AG09309 (cell line): ENCODE data around the gene BRF1.

ENCODE experiments used
- DNase-seq: peaks from one replicate; pipeline ENCODE4 v3.0.0-alpha.2; 2010; ENCODE audit warnings: low read depth
- H3K4me3 ChIP-seq: 2 replicates; pipeline ENCODE4 v1.5.1; 2011; ENCODE audit warnings: mild to moderate bottlenecking, low read depth, low read length, moderate library complexity; ENCODE audit not compliant: control insufficient read depth
- CTCF ChIP-seq: IDR thresholded peaks from 2 replicates; pipeline ENCODE4 v1.5.1; 2011; ENCODE audit warnings: mild to moderate bottlenecking, low read depth, low read length, inconsistent platforms; ENCODE audit not compliant: insufficient read depth, control insufficient read depth; ENCODE audit errors: missing control alignments

Gene BRF1

GRCh38 chr14:105315941-105316576, 15.3 kb upstream of the BRF1 start:
- no peak for TF ChIP-seq CTCF
- no peak for DNase-seq

GRCh38 chr14:105315211-105315721, 14.5 kb upstream of the BRF1 start:
- H3K4me3 ChIP-seq: peak overlapping the region; percentile 78
- no peak for DNase-seq
- no peak for TF ChIP-seq CTCF

More at GRCh38 chr14:105315941-105316576, 15.3 kb upstream of the BRF1 start:
- H3K4me3 ChIP-seq: peak overlapping the region; percentile 78

DNA sequence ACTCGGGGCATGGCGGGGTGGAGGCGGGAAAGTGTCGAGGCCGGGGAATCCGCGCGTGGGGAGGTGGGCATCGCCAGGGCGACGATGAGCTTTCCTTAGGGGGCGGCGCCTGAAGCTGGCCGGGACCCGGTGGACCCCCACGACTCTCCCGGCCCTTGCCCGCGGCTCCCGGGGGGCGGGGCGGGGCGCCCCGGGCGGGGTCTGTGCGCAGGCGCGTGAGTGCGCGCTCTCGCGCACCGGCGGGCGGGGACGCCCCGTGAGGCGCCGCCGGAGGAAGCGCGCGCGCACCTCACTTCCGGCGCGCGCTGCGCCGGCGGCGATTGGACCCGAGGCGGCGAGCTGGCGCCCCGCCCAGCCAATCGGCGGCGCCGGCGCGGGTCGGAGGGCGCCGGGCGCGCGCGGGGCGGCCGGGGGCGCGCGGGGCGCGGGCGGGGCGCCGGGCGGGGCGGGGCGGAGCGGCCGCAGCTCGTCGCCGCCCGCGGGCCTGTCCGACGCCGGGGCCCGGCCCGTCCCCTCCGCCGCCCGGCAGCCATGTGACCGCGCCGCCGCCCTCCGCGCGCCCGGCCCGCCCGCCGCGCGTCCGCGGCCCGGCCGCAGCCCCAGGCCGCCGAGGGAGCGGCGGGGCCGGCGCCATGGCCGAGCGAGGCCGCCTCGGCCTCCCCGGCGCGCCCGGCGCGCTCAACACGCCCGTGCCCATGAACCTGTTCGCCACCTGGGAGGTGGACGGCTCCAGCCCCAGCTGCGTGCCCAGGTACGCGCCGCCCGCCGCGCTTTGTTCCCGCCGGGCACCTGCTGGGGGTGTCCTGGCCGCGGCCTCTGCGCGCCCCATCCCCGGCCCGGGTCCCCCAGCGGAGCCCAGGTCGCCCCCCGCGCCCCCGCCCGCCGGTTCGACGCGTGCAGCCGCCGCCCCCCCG, 13.7 kb upstream of the BRF1 start, which contains the start of gene PACS2:
PACS2 (plus strand) TSS at position 462 of the 914 bp plus-strand sequence; CDS start at position 633, 171 bp downstream.
- no peak for TF ChIP-seq CTCF
- peak within 1 kb of the TSS; percentile 78 for H3K4me3 ChIP-seq
- peak; percentile 23 for DNase-seq

DNA sequence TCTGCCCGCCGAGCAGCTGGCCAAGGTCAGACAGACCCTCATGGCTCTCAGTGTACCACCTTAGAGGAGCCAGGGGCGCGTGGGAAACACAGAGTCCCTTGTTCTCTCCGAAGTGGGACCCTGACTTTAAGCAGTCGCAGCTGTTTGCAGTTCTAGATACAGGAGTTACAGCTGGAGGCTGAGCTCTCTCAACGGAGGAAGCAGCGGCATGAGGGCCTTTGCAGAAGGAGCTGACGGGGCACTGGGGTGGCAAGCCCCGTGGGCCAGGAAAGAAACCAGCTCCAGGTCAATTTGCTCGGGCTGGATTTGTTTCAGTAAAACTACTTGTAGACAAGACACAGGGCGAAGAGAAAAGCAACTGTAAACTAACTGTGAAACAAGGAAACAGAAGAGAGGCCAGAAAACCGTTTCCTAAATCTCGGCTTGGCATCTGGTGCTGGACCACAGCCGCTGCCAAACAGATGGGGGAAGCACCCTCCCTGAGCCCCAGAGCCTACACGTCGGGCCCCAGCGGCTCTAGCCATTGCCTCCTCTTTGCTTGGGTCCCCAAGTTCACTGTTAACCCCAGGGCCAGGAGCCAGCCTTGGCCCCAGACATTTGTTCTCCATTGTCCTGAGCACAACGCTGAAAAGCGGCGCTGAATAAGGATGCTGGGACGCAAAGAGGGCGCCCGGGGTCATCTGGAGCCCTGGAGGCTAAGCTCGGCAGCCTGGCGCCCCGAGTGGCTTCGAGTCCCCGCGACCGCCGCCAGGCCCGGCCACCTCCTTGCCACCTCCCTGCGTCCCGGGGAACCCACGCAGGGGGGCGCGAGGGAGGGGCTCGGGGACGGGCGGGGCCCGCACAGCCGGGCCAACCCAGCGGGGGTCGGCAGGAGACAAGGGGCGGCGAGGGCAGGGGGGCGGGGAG, 12.8 kb upstream of the BRF1 start:
- H3K4me3 ChIP-seq: peak overlapping the region; percentile 62
- no peak for TF ChIP-seq CTCF
- no peak for DNase-seq

DNA sequence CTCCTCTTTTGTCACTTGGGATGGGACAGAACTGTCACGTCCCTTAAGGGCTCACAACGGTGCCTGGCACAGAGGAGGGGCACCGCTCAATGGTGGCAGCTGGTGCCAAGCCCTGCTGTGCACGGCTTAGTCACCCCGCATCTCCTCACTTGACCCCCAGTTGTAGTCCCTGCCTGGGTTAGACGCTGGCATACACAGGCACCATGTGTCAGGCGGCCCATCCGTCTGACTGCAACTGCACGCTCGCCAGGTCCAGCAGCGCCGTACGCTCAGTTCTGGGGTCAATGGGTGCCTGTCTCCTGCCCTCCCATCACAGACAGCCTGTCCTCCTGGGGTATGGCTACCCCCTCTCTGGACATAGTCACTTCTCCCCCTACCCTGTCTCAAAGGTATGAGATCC, 12.2 kb upstream of the BRF1 start:
- TF ChIP-seq CTCF: no peak
- no peak overlapping the region for H3K4me3 ChIP-seq
- no peak for DNase-seq

- DNase-seq: no peak
- TF ChIP-seq CTCF: no peak
- H3K4me3 ChIP-seq: no peak overlapping the region
Observed at GRCh38 chr14:105311838-105312237, 11.0 kb upstream of the BRF1 start.
